Inflammatory macrophage treated with lipopolysaccharide for 4 hours (primary cell): Measurements from ENCODE around the gene LKAAEAR1.

Source experiments
- DNase-seq: peaks from one replicate; pipeline ENCODE4 v3.0.0-alpha.2; 2020

LKAAEAR1 gene

GRCh38 chr20:64033981-64034493 is 50.2 kb downstream of the LKAAEAR1 start:
- no peak for DNase-seq
